Vagina (tissue), 2 donors: Measurements from ENCODE around the gene GOLIM4. TPM values are rescaled to one million over a fixed set of nuclear protein-coding genes. Genes with fewer than 3 reads are reported as not detected.

Experiments used
- DNase-seq, 2 donors: peaks; one replicate each; pipeline ENCODE4 v3.0.0-alpha.2; 2017; ENCODE audit errors: extremely low spot score in 2 of 2
- H3K27ac ChIP-seq: fragments of 200-600 bp; sonication (generic); one replicate; pipeline ENCODE4 v1.5.1; 2019
- H3K27me3 ChIP-seq: fragments of 200-600 bp; sonication (generic); one replicate; pipeline ENCODE4 v1.5.1; 2019
- H3K36me3 ChIP-seq, 2 donors: fragments of 200-600 bp; sonication (generic); one replicate each; pipeline ENCODE4 v1.5.1; 2017 to 2019
- H3K4me1 ChIP-seq: fragments of 200-600 bp; sonication (generic); one replicate; pipeline ENCODE4 v1.5.1; 2019
- H3K4me3 ChIP-seq, 2 donors: fragments of 200-600 bp; sonication (generic); 1 replicate in 1 of 2; 2 replicates in 1 of 2; pipeline ENCODE4 v1.5.1; 2016 to 2019
- H3K9me3 ChIP-seq: fragments of 200-600 bp; sonication (generic); one replicate; pipeline ENCODE4 v1.5.1; 2019
- CTCF ChIP-seq, 3 experiments: fragments of 450-650 bp in 2 of 3; fragments of 200-600 bp in 1 of 3; sonication (generic) in 1 of 3; IDR thresholded peaks; one replicate each; pipeline ENCODE4 v1.5.1; 2017 to 2019; ENCODE audit warnings: antibody characterized with exemption in 3 of 3, mild to moderate bottlenecking in 2 of 3, moderate library complexity in 2 of 3
- POLR2A ChIP-seq, 2 donors: fragments of 450-650 bp; IDR thresholded peaks; one replicate each; pipeline ENCODE4 v1.6.1; 2017; ENCODE audit warnings: antibody characterized with exemption in 2 of 2, mild to moderate bottlenecking in 2 of 2, moderate library complexity in 2 of 2
- POLR2AphosphoS5 ChIP-seq, 2 donors: sonication (generic); formaldehyde crosslinking; IDR thresholded peaks; one replicate each; pipeline ENCODE4 v1.9.0; 2017; ENCODE audit warnings: antibody characterized with exemption in 2 of 2, mild to moderate bottlenecking in 2 of 2, low read depth in 1 of 2; ENCODE audit not compliant: insufficient read depth in 1 of 2
- intact Hi-C: fragments of 100-400 bp; cut with DNase I; formaldehyde crosslinking; loops from one replicate; pipeline ENCODE4 v1.15.1; 2023
- total RNA-seq: library from RNA; depleted of rRNA; stranded (reverse); fragments of >200 nt; gene quantifications from one replicate; pipeline ENCODE4 v1.2.3, GENCODE V29; 2016

Gene GOLIM4
- total RNA-seq, 1 donor from 2014 or later = 36.8 TPM

- H3K4me3 ChIP-seq = no peak overlapping the region
- TF ChIP-seq POLR2AphosphoS5 (IDR thresholded peaks at IDR 0.05; ENCODE audit: insufficient read depth in 1 of 2, low read depth in 1 of 2) (no peak), POLR2A (IDR thresholded peaks at IDR 0.05) (no peak), CTCF (IDR thresholded peaks at IDR 0.05) (no peak)
Observed at GRCh38 chr3:168001244-168001643, 94.5 kb downstream of the GOLIM4 start.

GRCh38 chr3:167998253-167998652, 97.5 kb downstream of the GOLIM4 start:
- Histone ChIP-seq H3K9me3 (peaks cover 2% of the 10 kb centered on the region), H3K4me3 (no peak overlapping the region), H3K27me3 (no peaks in the 10 kb centered on the region), H3K36me3 (no peaks in the 10 kb centered on the region), H3K4me1 (no peaks in the 10 kb centered on the region), H3K27ac (no peak overlapping the region)
- TF ChIP-seq POLR2AphosphoS5 (IDR thresholded peaks at IDR 0.05; ENCODE audit: insufficient read depth in 1 of 2, low read depth in 1 of 2) (no peak), POLR2A (IDR thresholded peaks at IDR 0.05) (no peak), CTCF (IDR thresholded peaks at IDR 0.05) (no peak)
- intact Hi-C loops = no loop called here
- DNase-seq = no peak

More at GRCh38 chr3:168001244-168001643, 94.5 kb downstream of the GOLIM4 start:
- H3K27ac ChIP-seq = no peak overlapping the region
- DNase-seq = no peak
- intact Hi-C loops = no loop called here
- H3K36me3 ChIP-seq = no peaks in the 10 kb centered on the region
- no peaks in the 10 kb centered on the region for H3K27me3 ChIP-seq
- H3K9me3 ChIP-seq = peaks cover 2% of the 10 kb centered on the region
- H3K4me1 ChIP-seq = no peaks in the 10 kb centered on the region

GRCh38 chr3:167996514-167996913, 99.2 kb downstream of the GOLIM4 start:
- Histone ChIP-seq H3K36me3 (no peaks in the 10 kb centered on the region), H3K27ac (no peak overlapping the region), H3K4me3 (no peak overlapping the region), H3K4me1 (no peaks in the 10 kb centered on the region), H3K9me3 (no peaks in the 10 kb centered on the region), H3K27me3 (no peaks in the 10 kb centered on the region)
- TF ChIP-seq POLR2AphosphoS5 (IDR thresholded peaks at IDR 0.05; ENCODE audit: insufficient read depth in 1 of 2, low read depth in 1 of 2) (no peak), POLR2A (IDR thresholded peaks at IDR 0.05) (no peak), CTCF (IDR thresholded peaks at IDR 0.05) (no peak)
- DNase-seq = no peak
- intact Hi-C loops = no loop called here

GRCh38 chr3:167992381-167992780, 103.3 kb downstream of the GOLIM4 start:
- DNase-seq = no peak
- Histone ChIP-seq H3K4me1 (no peaks in the 10 kb centered on the region), H3K27ac (no peak overlapping the region), H3K36me3 (no peaks in the 10 kb centered on the region), H3K27me3 (no peaks in the 10 kb centered on the region), H3K4me3 (no peak overlapping the region), H3K9me3 (no peaks in the 10 kb centered on the region)
- TF ChIP-seq POLR2A (IDR thresholded peaks at IDR 0.05) = no peak
- no peak for TF ChIP-seq CTCF (IDR thresholded peaks at IDR 0.05)
- no peak for TF ChIP-seq POLR2AphosphoS5 (IDR thresholded peaks at IDR 0.05; ENCODE audit: insufficient read depth in 1 of 2, low read depth in 1 of 2)
- intact Hi-C loops = no loop called here

GRCh38 chr3:167991213-167991612, 104.5 kb downstream of the GOLIM4 start:
- DNase-seq = no peak
- no peaks in the 10 kb centered on the region for H3K36me3 ChIP-seq
- no peaks in the 10 kb centered on the region for H3K9me3 ChIP-seq
- no peak overlapping the region for H3K4me3 ChIP-seq
- no peak for TF ChIP-seq POLR2AphosphoS5 (IDR thresholded peaks at IDR 0.05; ENCODE audit: insufficient read depth in 1 of 2, low read depth in 1 of 2)
- TF ChIP-seq POLR2A (IDR thresholded peaks at IDR 0.05) = no peak
- no peak for TF ChIP-seq CTCF (IDR thresholded peaks at IDR 0.05)
- no peaks in the 10 kb centered on the region for H3K4me1 ChIP-seq
- no peaks in the 10 kb centered on the region for H3K27me3 ChIP-seq
- intact Hi-C loops = no loop called here
- no peak overlapping the region for H3K27ac ChIP-seq
